Measurements from ENCODE around the gene RTN4R. TPM values are rescaled to one million over a fixed set of nuclear protein-coding genes. Genes with fewer than 3 reads are reported as not detected.

Gene RTN4R
- total RNA-seq, 1 experiment from 2014 or later = 12.2 TPM

GRCh38 chr22:20237480-20238440, 30.4 kb downstream of the RTN4R start:
- BruUV-seq (replicated peaks) = no TSS peak
- POLR2A ChIA-PET (ENCODE audit: unreplicated experiment) = no interaction called here
- CTCF ChIA-PET = no interaction called here

GRCh38 chr22:20236052-20236717, 31.9 kb downstream of the RTN4R start:
- Histone ChIP-seq H4K20me1 (ENCODE audit: low read length) (no peaks in the 10 kb centered on the region), H3K4me1 (ENCODE audit: insufficient read depth, low read length) (no peaks in the 10 kb centered on the region), H3K9me3 (ENCODE audit: low read length) (no peaks in the 10 kb centered on the region), H3K27ac (ENCODE audit: low read length) (no peak overlapping the region), H3K4me3 (ENCODE audit: low read length) (no peak overlapping the region), H3K27me3 (ENCODE audit: low read length) (no peaks in the 10 kb centered on the region), H3K4me2 (ENCODE audit: low read length) (no peak overlapping the region), H3K36me3 (ENCODE audit: low read depth, low read length) (no peaks in the 10 kb centered on the region), H3F3A (ENCODE audit: low read length, unreplicated experiment) (no peaks in the 10 kb centered on the region), H3K9ac (ENCODE audit: low read length) (no peak overlapping the region), H2AFZ (ENCODE audit: low read length) (no peak overlapping the region), H3K79me2 (ENCODE audit: low read length) (no peaks in the 10 kb centered on the region), H3K9me2 (replicated peaks; ENCODE audit: low read length) (no peaks in the 10 kb centered on the region)
- no TSS peak for BruUV-seq (replicated peaks)
- no peak for ATAC-seq
- ChIA-PET POLR2A (ENCODE audit: unreplicated experiment) (no interaction called here), CTCF (no interaction called here)
- TF ChIP-seq EZH2 (IDR thresholded peaks at IDR 0.05; ENCODE audit: low read length, unreplicated experiment) (no peak), CTCF (conservative IDR thresholded peaks at IDR 0.05; ENCODE audit: low read depth, low read length) (no peak), EZH2phosphoT487 (IDR thresholded peaks at IDR 0.05; ENCODE audit: borderline replicate concordance, low read length) (no peak)
- intact Hi-C loops (cut with micrococcal nuclease) = no loop called here
- DNase-seq = no peak

More at GRCh38 chr22:20237480-20238440, 30.4 kb downstream of the RTN4R start:
- Histone ChIP-seq H3K79me2 (ENCODE audit: low read length) (no peaks in the 10 kb centered on the region), H3F3A (ENCODE audit: low read length, unreplicated experiment) (no peaks in the 10 kb centered on the region), H3K4me1 (ENCODE audit: insufficient read depth, low read length) (no peaks in the 10 kb centered on the region), H3K9me2 (replicated peaks; ENCODE audit: low read length) (no peaks in the 10 kb centered on the region), H3K27me3 (ENCODE audit: low read length) (no peaks in the 10 kb centered on the region), H3K36me3 (ENCODE audit: low read depth, low read length) (no peaks in the 10 kb centered on the region), H3K27ac (ENCODE audit: low read length) (no peak overlapping the region), H3K9ac (ENCODE audit: low read length) (no peak overlapping the region), H3K4me3 (ENCODE audit: low read length) (no peak overlapping the region), H4K20me1 (ENCODE audit: low read length) (no peaks in the 10 kb centered on the region), H3K9me3 (ENCODE audit: low read length) (no peaks in the 10 kb centered on the region), H3K4me2 (ENCODE audit: low read length) (no peak overlapping the region), H2AFZ (ENCODE audit: low read length) (no peak overlapping the region)
- no peak for DNase-seq
- intact Hi-C loops (cut with micrococcal nuclease) = no loop called here
- TF ChIP-seq EZH2phosphoT487 (IDR thresholded peaks at IDR 0.05; ENCODE audit: borderline replicate concordance, low read length) (no peak), CTCF (conservative IDR thresholded peaks at IDR 0.05; ENCODE audit: low read depth, low read length) (no peak), EZH2 (IDR thresholded peaks at IDR 0.05; ENCODE audit: low read length, unreplicated experiment) (no peak)
- ATAC-seq = no peak

Measured in PC-3 (cell line).